HFF-Myc (cell line): Measurements from ENCODE around the gene ANKIB1.

Source experiments
- DNase-seq: peaks from one replicate; pipeline ENCODE4 v3.0.0-alpha.2; 2011; ENCODE audit warnings: low read depth; ENCODE audit errors: extremely low read depth
- H3K4me3 ChIP-seq: replicated peaks from 2 replicates; pipeline ENCODE4 v1.5.1; 2011; ENCODE audit warnings: low read depth, mild to moderate bottlenecking, control low read depth, low read length
- TF ChIP-seq, protein P1 (sequence below): IDR thresholded peaks from 2 replicates; pipeline ENCODE4 v1.5.1; 2012; ENCODE audit warnings: mild to moderate bottlenecking, low read depth, low read length, control low read depth; ENCODE audit errors: missing control alignments

Gene ANKIB1

DNA sequence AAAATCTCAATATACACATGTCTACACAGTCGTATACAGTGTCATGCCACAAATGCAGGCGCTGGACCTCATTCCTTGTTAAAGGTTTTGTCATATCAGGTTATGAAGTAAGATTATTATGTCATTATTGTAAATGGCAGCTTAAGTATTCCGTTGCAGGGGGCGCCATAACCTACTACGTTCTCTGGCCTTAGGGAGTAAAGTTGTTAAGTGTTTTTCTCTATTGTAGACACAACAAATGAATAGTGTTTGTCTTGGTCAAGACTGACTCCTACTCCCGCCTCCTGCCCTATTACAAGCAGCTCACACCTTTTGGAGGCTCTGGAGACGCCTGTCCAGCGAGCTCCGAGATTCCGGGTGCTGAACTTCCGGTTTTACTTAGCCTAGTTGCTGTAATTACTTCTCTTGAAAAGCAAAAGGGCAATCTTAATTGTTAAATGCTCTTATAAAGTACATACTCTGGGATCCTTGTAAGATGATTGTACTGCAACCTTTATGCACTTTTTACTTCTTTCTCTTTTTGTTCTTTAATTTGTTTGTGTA lies 202.5 kb downstream of the ANKIB1 start:
- TF ChIP-seq, protein P1, sequence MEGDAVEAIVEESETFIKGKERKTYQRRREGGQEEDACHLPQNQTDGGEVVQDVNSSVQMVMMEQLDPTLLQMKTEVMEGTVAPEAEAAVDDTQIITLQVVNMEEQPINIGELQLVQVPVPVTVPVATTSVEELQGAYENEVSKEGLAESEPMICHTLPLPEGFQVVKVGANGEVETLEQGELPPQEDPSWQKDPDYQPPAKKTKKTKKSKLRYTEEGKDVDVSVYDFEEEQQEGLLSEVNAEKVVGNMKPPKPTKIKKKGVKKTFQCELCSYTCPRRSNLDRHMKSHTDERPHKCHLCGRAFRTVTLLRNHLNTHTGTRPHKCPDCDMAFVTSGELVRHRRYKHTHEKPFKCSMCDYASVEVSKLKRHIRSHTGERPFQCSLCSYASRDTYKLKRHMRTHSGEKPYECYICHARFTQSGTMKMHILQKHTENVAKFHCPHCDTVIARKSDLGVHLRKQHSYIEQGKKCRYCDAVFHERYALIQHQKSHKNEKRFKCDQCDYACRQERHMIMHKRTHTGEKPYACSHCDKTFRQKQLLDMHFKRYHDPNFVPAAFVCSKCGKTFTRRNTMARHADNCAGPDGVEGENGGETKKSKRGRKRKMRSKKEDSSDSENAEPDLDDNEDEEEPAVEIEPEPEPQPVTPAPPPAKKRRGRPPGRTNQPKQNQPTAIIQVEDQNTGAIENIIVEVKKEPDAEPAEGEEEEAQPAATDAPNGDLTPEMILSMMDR = peak; percentile 49
- DNase-seq = peak; percentile 21
- H3K4me3 ChIP-seq = peak overlapping the region; percentile 89
